Calu3 (cell line): ENCODE data around the gene KISS1. TPM values are rescaled to one million over a fixed set of nuclear protein-coding genes. Genes with fewer than 3 reads are reported as not detected.

Source experiments
- BruUV-seq: library from RNA; stranded (reverse); fragments of 400-500 nt; replicated peaks from 2 replicates; lab custom pipeline; 2021; lab: Mats Ljungman, UMichigan
- CTCF ChIA-PET: fragments of 300-600 bp; sonication (Branson Sonifier 250); formaldehyde crosslinking; loops from one replicate; lab custom pipeline; 2022; ENCODE audit warnings: antibody characterized with exemption; lab: Charles Lee
- DNase-seq: peaks from one replicate; pipeline ENCODE4 v3.0.0; 2022
- H3K27ac Mint-ChIP-seq: one replicate; pipeline ENCODE4 v1.8.0; 2022; ENCODE audit warnings: mixed read lengths; ENCODE audit not compliant: unreplicated experiment
- H3K27me3 Mint-ChIP-seq: one replicate; pipeline ENCODE4 v1.8.0; 2022; ENCODE audit warnings: mixed read lengths; ENCODE audit not compliant: unreplicated experiment
- H3K36me3 Mint-ChIP-seq: one replicate; pipeline ENCODE4 v1.8.0; 2022; ENCODE audit warnings: mild to moderate bottlenecking, moderate library complexity, mixed read lengths; ENCODE audit not compliant: insufficient read depth, unreplicated experiment
- H3K4me1 Mint-ChIP-seq: one replicate; pipeline ENCODE4 v1.8.0; 2022; ENCODE audit warnings: mild to moderate bottlenecking, low read depth, mixed read lengths; ENCODE audit not compliant: unreplicated experiment
- H3K4me3 Mint-ChIP-seq: one replicate; pipeline ENCODE4 v1.8.0; 2022; ENCODE audit warnings: mild to moderate bottlenecking, low read depth, moderate library complexity, mixed read lengths; ENCODE audit not compliant: unreplicated experiment
- H3K9me3 Mint-ChIP-seq: one replicate; pipeline ENCODE4 v1.8.0; 2022; ENCODE audit warnings: low read depth, mixed read lengths; ENCODE audit not compliant: unreplicated experiment
- intact Hi-C: fragments of 100-400 bp; cut with micrococcal nuclease; formaldehyde crosslinking; loops from one replicate; pipeline ENCODE4 v1.10.0; 2022; ENCODE audit not compliant: unreplicated experiment
- total RNA-seq: library from RNA; stranded (reverse); gene quantifications from 2 replicates; pipeline ENCODE4 v1.2.3, GENCODE V29; 2022
- TF ChIP-seq, protein P1 (sequence below): fragments of 200-600 bp; IDR thresholded peaks from one replicate; pipeline ENCODE4 v1.8.0; 2022; ENCODE audit warnings: antibody characterized with exemption; ENCODE audit not compliant: unreplicated experiment

The KISS1 gene
- total RNA-seq, 1 experiment from 2014 or later: not detected

DNA sequence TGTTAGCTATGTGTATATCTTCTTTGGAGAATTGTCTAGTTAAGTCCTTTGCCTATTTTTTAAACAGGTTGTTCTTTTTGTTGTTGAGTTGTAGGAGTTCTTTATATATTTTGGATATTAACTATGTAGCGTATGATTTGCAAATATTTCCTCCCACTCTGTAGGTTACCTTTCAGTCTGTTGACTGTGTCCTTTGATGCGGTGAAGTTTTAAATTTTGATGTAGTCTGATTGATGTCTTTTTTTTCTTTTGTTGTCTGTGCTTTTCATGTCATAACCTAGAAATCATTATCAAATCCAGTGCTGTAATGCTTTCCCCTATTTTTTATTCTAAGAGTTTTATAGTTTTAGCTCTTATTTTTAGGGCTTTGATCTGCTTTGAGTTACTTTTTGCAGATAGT, 8.7 kb upstream of the KISS1 start:
- H3K4me3 Mint-ChIP-seq: no peak overlapping the region
- H3K36me3 Mint-ChIP-seq: no peaks in the 10 kb centered on the region
- intact Hi-C loops: no loop called here
- H3K27me3 Mint-ChIP-seq: no peaks in the 10 kb centered on the region
- peaks cover 37% of the 10 kb centered on the region for H3K4me1 Mint-ChIP-seq
- BruUV-seq: no TSS peak
- CTCF ChIA-PET: interaction anchor here (0.6 to 3.4 kb wide), 4 partner anchors 9 to 419 kb away, joined by 3 to 35 read pairs (median 5); partner anchors contain the start of gene GOLT1A
- DNase-seq: no peak
- H3K27ac Mint-ChIP-seq: no peak overlapping the region
- no peaks in the 10 kb centered on the region for H3K9me3 Mint-ChIP-seq
- TF ChIP-seq, protein P1, sequence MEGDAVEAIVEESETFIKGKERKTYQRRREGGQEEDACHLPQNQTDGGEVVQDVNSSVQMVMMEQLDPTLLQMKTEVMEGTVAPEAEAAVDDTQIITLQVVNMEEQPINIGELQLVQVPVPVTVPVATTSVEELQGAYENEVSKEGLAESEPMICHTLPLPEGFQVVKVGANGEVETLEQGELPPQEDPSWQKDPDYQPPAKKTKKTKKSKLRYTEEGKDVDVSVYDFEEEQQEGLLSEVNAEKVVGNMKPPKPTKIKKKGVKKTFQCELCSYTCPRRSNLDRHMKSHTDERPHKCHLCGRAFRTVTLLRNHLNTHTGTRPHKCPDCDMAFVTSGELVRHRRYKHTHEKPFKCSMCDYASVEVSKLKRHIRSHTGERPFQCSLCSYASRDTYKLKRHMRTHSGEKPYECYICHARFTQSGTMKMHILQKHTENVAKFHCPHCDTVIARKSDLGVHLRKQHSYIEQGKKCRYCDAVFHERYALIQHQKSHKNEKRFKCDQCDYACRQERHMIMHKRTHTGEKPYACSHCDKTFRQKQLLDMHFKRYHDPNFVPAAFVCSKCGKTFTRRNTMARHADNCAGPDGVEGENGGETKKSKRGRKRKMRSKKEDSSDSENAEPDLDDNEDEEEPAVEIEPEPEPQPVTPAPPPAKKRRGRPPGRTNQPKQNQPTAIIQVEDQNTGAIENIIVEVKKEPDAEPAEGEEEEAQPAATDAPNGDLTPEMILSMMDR: no peak

DNA sequence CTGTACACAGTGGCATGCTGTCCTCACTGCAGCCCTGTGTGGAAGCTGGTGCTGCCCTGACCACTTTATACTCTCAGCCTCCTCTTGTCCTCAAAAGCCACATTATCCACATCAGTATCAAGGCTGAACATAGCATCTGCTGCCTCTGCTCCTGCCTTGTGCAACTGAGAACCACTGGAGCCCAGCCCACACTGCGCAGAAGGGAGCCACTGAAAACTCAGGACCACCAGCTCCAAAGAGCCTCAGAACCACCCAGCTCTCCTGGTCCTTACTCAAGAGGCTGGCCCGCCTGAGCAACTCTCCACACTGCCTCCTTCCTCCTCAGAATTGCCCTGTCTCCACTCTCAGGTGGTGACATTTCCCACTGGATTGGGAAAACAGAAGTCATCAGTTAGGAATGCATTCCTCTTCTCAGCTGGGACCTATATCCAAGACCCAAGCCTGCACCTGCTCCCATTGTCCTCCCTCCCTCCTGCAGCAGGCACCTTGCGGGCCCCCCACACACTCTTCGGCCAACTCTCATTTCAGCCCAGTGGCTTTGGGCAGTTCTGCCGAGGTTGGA, 7.0 kb upstream of the KISS1 start:
- Mint-ChIP-seq H3K4me3 (no peak overlapping the region), H3K27me3 (no peaks in the 10 kb centered on the region), H3K27ac (no peak overlapping the region), H3K9me3 (no peaks in the 10 kb centered on the region), H3K4me1 (peaks cover 53% of the 10 kb centered on the region), H3K36me3 (peaks cover 8% of the 10 kb centered on the region)
- DNase-seq: no peak
- TF ChIP-seq, protein P1: no peak
- no TSS peak for BruUV-seq
- intact Hi-C loops: no loop called here
- CTCF ChIA-PET: no interaction called here

DNA sequence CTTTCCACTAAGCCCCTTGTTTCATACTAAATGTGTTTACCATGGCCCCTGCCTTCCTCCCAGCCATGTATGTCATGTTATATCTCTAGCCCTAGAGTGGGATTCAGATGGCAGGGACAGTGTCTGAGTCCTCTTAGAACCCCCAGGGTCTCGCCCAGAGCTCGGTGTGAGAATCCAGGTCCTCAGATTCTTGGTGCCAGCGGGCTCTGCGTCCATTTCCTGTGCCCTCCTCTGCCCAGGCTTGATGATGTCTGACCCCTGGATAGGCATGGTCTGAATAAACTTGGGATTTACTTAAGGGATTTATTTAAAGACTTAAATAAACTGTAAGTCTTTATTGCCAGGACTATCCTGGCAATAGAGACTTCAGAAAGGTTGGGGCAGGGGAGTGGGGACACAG, 6.2 kb upstream of the KISS1 start:
- CTCF ChIA-PET: no interaction called here

DNA sequence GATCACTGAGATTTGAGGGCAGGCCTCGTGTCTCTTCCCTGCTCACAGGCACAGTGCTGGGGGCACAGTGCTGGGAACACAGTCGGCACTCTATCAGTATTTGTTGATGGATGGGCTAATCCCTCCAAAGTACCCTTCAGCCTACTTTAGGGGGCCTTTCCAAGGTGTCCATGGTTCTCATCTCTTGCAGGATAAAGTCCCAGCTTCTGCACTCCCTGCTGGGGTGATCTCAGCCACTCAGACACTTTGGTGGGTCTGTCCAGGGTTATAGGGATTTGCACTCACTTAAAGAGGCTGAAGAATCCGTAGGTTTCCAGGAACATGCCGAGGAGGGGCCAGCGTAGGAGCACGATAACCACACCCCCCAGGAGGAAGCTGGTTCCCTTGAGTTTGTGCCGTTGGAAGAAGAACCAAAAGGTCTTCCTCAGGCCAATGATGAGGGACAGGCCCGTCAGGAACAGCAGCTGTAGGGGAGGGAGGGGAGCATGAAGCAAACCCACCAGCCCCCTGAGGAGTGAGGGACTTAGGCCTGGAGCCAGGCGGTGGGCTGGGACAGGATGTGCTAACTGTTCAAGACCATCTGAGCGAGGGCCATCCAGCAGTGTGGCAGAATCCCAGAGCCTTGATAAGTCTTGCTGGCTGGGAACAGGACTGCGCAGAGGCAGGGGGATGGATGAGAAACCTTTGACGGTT, 5.2 kb upstream of the KISS1 start:
- intact Hi-C loops: no loop called here
- Mint-ChIP-seq H3K9me3 (no peaks in the 10 kb centered on the region), H3K27me3 (no peaks in the 10 kb centered on the region), H3K36me3 (peaks cover 8% of the 10 kb centered on the region), H3K4me1 (peaks cover 50% of the 10 kb centered on the region), H3K4me3 (no peak overlapping the region), H3K27ac (no peak overlapping the region)
- BruUV-seq: no TSS peak
- CTCF ChIA-PET: no interaction called here
- DNase-seq: no peak
- TF ChIP-seq, protein P1: no peak

More for the DNA sequence above, 6.2 kb upstream of the KISS1 start:
- no peaks in the 10 kb centered on the region for H3K9me3 Mint-ChIP-seq
- DNase-seq: no peak
- peaks cover 57% of the 10 kb centered on the region for H3K4me1 Mint-ChIP-seq
- peak overlapping the region; percentile 4 for H3K27ac Mint-ChIP-seq
- H3K27me3 Mint-ChIP-seq: no peaks in the 10 kb centered on the region
- no TSS peak for BruUV-seq
- H3K4me3 Mint-ChIP-seq: no peak overlapping the region
- TF ChIP-seq, protein P1: no peak
- H3K36me3 Mint-ChIP-seq: peaks cover 8% of the 10 kb centered on the region
- intact Hi-C loops: no loop called here
